ENCODE data around the gene PTRHD1. TPM values are rescaled to one million over a fixed set of nuclear protein-coding genes. Genes with fewer than 3 reads are reported as not detected.

Gene PTRHD1
- total and polyA plus RNA-seq, 10 of the 15 experiments (the other 5 are each of a cell fraction or from before 2014, with no cell fraction given) = 15.9 to 64.2 (median 45.0) TPM

DNA sequence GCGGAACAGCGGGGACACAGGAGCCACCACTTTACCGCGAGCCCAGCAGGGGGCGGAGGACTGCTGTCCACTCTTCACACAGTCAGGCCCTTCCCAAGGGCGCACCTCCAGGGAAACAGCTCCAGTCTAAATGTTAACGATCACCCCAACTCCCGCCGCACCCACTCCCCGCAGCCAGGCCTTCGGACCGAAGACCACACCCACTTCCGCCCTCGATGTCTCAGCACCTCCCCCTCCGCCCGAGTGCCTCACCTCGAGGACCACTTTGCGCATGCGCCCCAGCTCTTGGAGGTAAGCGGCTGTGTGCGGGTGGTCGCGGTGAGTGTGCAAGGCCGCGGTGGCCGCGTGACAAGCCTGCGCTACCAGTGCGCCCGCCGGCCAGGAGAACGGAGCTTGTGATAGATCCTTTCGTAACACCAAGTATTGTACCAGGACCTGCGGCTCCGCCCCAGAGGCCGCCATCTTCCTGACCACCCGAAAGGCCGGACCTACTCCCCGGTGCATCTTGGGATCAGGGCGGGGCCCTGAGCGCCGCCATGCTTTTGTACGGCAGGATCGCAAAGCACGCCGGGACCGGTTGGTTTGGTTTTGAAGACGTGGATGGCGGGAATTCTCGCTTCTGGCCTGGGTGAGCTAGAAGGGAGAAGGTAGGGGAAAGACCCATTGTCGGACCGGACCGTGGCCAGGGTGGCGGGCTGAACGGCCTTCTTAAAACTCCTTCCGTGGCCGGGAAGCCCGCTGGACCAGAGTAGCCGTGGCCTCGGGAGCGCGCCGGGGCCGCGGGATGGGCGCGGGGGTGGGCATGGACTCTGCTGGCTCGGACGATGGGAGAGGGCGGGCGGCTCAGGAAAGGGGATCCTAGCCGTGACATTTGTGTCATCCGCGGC lies at the start of gene PTRHD1, which contains the start of gene CENPO (continued):
- TF ChIP-seq TARDBP (IDR thresholded peaks at IDR 0.05; ENCODE audit: borderline replicate concordance) (0 out of 2 replicates have a peak, but pooled peaks have one; percentile 37), CHD2 (IDR thresholded peaks at IDR 0.05; ENCODE audit: borderline replicate concordance, low read depth, low read length) (peak; percentile 83), CHD4 (IDR thresholded peaks at IDR 0.05) (no peak), YBX1 (IDR thresholded peaks at IDR 0.05) (no peak), HDGF (IDR thresholded peaks at IDR 0.05) (peak; percentile 89), STAT3 (IDR thresholded peaks at IDR 0.05; ENCODE audit: low read depth, low read length) (no peak), SPI1 (IDR thresholded peaks at IDR 0.05; ENCODE audit: borderline replicate concordance, insufficient read depth, low read depth, low read length) (peak; percentile 85), POU2F2 (IDR thresholded peaks at IDR 0.05; ENCODE audit: borderline replicate concordance, low read depth, low read length) (peak; percentile 41; the same call in 1 of the 3 replicates), RUNX3 (IDR thresholded peaks at IDR 0.05; ENCODE audit: low read length) (peak; percentile 71), NRF1 (conservative IDR thresholded peaks at IDR 0.05; ENCODE audit: low read depth, low read length) (peak; percentile 83), IKZF2 (IDR thresholded peaks at IDR 0.05) (0 out of 4 replicates have a peak, but pooled peaks of 1 of the 2 experiments have one; percentile 23), PAX5 (IDR thresholded peaks at IDR 0.05; ENCODE audit: borderline replicate concordance, low read depth, low read length) (no peak), MYB (IDR thresholded peaks at IDR 0.05; ENCODE audit: borderline replicate concordance, low read depth, low read length) (0 out of 2 replicates have a peak, but pooled peaks have one; percentile 15), POLR2AphosphoS2 (IDR thresholded peaks at IDR 0.05; ENCODE audit: low read depth, low read length) (peak; percentile 74), WRNIP1 (IDR thresholded peaks at IDR 0.05; ENCODE audit: borderline replicate concordance, low read depth, low read length) (no peak), ZNF24 (IDR thresholded peaks at IDR 0.05) (no peak), TCF12 (IDR thresholded peaks at IDR 0.05; ENCODE audit: low read depth, low read length) (0 out of 2 replicates have a peak, but pooled peaks have one; percentile 48), LARP7 (IDR thresholded peaks at IDR 0.05) (peak; percentile 47), SMAD5 (IDR thresholded peaks at IDR 0.05; ENCODE audit: low read depth) (peak; percentile 41; the same call in 1 of the 2 replicates), ATF7 (IDR thresholded peaks at IDR 0.05; ENCODE audit: low read depth) (no peak), RB1 (IDR thresholded peaks at IDR 0.05; ENCODE audit: borderline replicate concordance) (peak; percentile 71; the same call in 1 of the 2 replicates)
- TF ChIP-seq, protein P1, sequence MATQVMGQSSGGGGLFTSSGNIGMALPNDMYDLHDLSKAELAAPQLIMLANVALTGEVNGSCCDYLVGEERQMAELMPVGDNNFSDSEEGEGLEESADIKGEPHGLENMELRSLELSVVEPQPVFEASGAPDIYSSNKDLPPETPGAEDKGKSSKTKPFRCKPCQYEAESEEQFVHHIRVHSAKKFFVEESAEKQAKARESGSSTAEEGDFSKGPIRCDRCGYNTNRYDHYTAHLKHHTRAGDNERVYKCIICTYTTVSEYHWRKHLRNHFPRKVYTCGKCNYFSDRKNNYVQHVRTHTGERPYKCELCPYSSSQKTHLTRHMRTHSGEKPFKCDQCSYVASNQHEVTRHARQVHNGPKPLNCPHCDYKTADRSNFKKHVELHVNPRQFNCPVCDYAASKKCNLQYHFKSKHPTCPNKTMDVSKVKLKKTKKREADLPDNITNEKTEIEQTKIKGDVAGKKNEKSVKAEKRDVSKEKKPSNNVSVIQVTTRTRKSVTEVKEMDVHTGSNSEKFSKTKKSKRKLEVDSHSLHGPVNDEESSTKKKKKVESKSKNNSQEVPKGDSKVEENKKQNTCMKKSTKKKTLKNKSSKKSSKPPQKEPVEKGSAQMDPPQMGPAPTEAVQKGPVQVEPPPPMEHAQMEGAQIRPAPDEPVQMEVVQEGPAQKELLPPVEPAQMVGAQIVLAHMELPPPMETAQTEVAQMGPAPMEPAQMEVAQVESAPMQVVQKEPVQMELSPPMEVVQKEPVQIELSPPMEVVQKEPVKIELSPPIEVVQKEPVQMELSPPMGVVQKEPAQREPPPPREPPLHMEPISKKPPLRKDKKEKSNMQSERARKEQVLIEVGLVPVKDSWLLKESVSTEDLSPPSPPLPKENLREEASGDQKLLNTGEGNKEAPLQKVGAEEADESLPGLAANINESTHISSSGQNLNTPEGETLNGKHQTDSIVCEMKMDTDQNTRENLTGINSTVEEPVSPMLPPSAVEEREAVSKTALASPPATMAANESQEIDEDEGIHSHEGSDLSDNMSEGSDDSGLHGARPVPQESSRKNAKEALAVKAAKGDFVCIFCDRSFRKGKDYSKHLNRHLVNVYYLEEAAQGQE (IDR thresholded peaks at IDR 0.05; ENCODE audit: low read depth, low read length) = no peak
- TF ChIP-seq, protein P2, sequence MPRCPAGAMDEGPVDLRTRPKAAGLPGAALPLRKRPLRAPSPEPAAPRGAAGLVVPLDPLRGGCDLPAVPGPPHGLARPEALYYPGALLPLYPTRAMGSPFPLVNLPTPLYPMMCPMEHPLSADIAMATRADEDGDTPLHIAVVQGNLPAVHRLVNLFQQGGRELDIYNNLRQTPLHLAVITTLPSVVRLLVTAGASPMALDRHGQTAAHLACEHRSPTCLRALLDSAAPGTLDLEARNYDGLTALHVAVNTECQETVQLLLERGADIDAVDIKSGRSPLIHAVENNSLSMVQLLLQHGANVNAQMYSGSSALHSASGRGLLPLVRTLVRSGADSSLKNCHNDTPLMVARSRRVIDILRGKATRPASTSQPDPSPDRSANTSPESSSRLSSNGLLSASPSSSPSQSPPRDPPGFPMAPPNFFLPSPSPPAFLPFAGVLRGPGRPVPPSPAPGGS (IDR thresholded peaks at IDR 0.05; ENCODE audit: borderline replicate concordance, insufficient read depth, low read depth, low read length, poor library complexity, severe bottlenecking) = no peak
- TF ChIP-seq, protein P3, sequence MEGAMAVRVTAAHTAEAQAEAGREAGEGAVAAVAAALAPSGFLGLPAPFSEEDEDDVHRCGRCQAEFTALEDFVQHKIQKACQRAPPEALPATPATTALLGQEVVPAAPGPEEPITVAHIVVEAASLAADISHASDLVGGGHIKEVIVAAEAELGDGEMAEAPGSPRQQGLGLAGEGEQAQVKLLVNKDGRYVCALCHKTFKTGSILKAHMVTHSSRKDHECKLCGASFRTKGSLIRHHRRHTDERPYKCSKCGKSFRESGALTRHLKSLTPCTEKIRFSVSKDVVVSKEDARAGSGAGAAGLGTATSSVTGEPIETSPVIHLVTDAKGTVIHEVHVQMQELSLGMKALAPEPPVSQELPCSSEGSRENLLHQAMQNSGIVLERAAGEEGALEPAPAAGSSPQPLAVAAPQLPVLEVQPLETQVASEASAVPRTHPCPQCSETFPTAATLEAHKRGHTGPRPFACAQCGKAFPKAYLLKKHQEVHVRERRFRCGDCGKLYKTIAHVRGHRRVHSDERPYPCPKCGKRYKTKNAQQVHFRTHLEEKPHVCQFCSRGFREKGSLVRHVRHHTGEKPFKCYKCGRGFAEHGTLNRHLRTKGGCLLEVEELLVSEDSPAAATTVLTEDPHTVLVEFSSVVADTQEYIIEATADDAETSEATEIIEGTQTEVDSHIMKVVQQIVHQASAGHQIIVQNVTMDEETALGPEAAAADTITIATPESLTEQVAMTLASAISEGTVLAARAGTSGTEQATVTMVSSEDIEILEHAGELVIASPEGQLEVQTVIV (IDR thresholded peaks at IDR 0.05; ENCODE audit: borderline replicate concordance, partially characterized antibody) = peak; percentile 45
